Neural crest cell (in vitro differentiated cells): ENCODE measurements around the gene NPAS3. TPM values are rescaled to one million over a fixed set of nuclear protein-coding genes. Genes with fewer than 3 reads are reported as not detected.
A peak's percentile ranks its signal among the peaks of the same experiment; 100 is the strongest.

ENCODE experiments used
- DNase-seq: peaks from one replicate; pipeline ENCODE4 v3.0.0; 2021; ENCODE audit warnings: low read depth, mixed read lengths, low spot score
- H3K27ac Mint-ChIP-seq: one replicate; pipeline ENCODE4 v1.8.0; 2021; ENCODE audit warnings: mild to moderate bottlenecking, mixed read lengths; ENCODE audit not compliant: unreplicated experiment
- H3K27me3 Mint-ChIP-seq: 2 replicates; pipeline ENCODE4 v1.8.0; 2021; ENCODE audit warnings: low read depth, mild to moderate bottlenecking, mixed read lengths
- H3K36me3 Mint-ChIP-seq: 2 replicates; pipeline ENCODE4 v1.8.0; 2021; ENCODE audit warnings: low read depth, mild to moderate bottlenecking, mixed read lengths
- H3K4me1 Mint-ChIP-seq: 2 replicates; pipeline ENCODE4 v1.8.0; 2021; ENCODE audit warnings: mixed read lengths
- H3K4me3 Mint-ChIP-seq: one replicate; pipeline ENCODE4 v1.8.0; 2021; ENCODE audit warnings: mild to moderate bottlenecking, mixed read lengths
- H3K9me3 Mint-ChIP-seq: 2 replicates; pipeline ENCODE4 v1.8.0; 2021; ENCODE audit warnings: mixed read lengths
- CTCF ChIP-seq: fragments of 200-600 bp; sonication (generic); conservative IDR thresholded peaks from 2 replicates; pipeline ENCODE4 v1.5.0; 2021; ENCODE audit warnings: antibody characterized with exemption, mild to moderate bottlenecking
- total RNA-seq: library from RNA; stranded (reverse); gene quantifications from 2 replicates; pipeline ENCODE4 v1.2.1, GENCODE V29; 2021

NPAS3 gene
- total RNA-seq, 1 donor from 2014 or later, result 18.2 TPM

GRCh38 chr14:33331176-33331949, 392.7 kb downstream of the NPAS3 start:
- no peak for TF ChIP-seq CTCF
- Mint-ChIP-seq H3K4me1 (peaks cover 5% of the 10 kb centered on the region), H3K4me3 (no peak overlapping the region), H3K27me3 (no peaks in the 10 kb centered on the region), H3K9me3 (no peaks in the 10 kb centered on the region), H3K27ac (no peak overlapping the region), H3K36me3 (peaks cover 7% of the 10 kb centered on the region)
- no peak for DNase-seq

GRCh38 chr14:33332497-33332896, 393.8 kb downstream of the NPAS3 start:
- H3K36me3 Mint-ChIP-seq, result peaks cover 14% of the 10 kb centered on the region
- no peak overlapping the region for H3K4me3 Mint-ChIP-seq
- DNase-seq, result no peak
- peaks cover 5% of the 10 kb centered on the region for H3K4me1 Mint-ChIP-seq
- TF ChIP-seq CTCF, result no peak
- no peaks in the 10 kb centered on the region for H3K9me3 Mint-ChIP-seq
- no peak overlapping the region for H3K27ac Mint-ChIP-seq
- no peaks in the 10 kb centered on the region for H3K27me3 Mint-ChIP-seq

GRCh38 chr14:33335366-33335765, 396.7 kb downstream of the NPAS3 start:
- Mint-ChIP-seq H3K36me3 (peaks cover 16% of the 10 kb centered on the region), H3K9me3 (peaks cover 3% of the 10 kb centered on the region), H3K27me3 (no peaks in the 10 kb centered on the region), H3K4me1 (peaks cover 5% of the 10 kb centered on the region), H3K4me3 (no peak overlapping the region), H3K27ac (peak overlapping the region; percentile 4)
- DNase-seq, result no peak
- TF ChIP-seq CTCF, result no peak

- Mint-ChIP-seq H3K4me3 (no peak overlapping the region), H3K9me3 (peaks cover 3% of the 10 kb centered on the region), H3K4me1 (peaks cover 6% of the 10 kb centered on the region), H3K36me3 (peaks cover 2% of the 10 kb centered on the region), H3K27me3 (no peaks in the 10 kb centered on the region), H3K27ac (no peak overlapping the region)
- DNase-seq, result no peak
- no peak for TF ChIP-seq CTCF
Measured at GRCh38 chr14:33342299-33342974, 403.8 kb downstream of the NPAS3 start.

- no peak for TF ChIP-seq CTCF
- peaks cover 3% of the 10 kb centered on the region for H3K9me3 Mint-ChIP-seq
- H3K27me3 Mint-ChIP-seq, result no peaks in the 10 kb centered on the region
- DNase-seq, result no peak
- peaks cover 6% of the 10 kb centered on the region for H3K4me1 Mint-ChIP-seq
- H3K27ac Mint-ChIP-seq, result no peak overlapping the region
- no peak overlapping the region for H3K4me3 Mint-ChIP-seq
- peaks cover 2% of the 10 kb centered on the region for H3K36me3 Mint-ChIP-seq
Measured at GRCh38 chr14:33343016-33343415, 404.3 kb downstream of the NPAS3 start.
